Chondrocyte (in vitro differentiated cells): ENCODE results near the gene WDR86. TPM values are rescaled to one million over a fixed set of nuclear protein-coding genes. Genes with fewer than 3 reads are reported as not detected.
A peak's percentile ranks its signal among the peaks of the same experiment; 100 is the strongest.

ENCODE experiments used
- DNase-seq: peaks from one replicate; pipeline ENCODE4 v3.0.0; 2021; ENCODE audit warnings: mixed read lengths, low spot score
- H3K27ac Mint-ChIP-seq: one replicate; pipeline ENCODE4 v1.8.0; 2021; ENCODE audit warnings: mild to moderate bottlenecking, moderate library complexity, mixed read lengths; ENCODE audit not compliant: unreplicated experiment
- H3K27me3 Mint-ChIP-seq: 2 replicates; pipeline ENCODE4 v1.8.0; 2021; ENCODE audit warnings: low read depth, mixed read lengths
- H3K36me3 Mint-ChIP-seq: 2 replicates; pipeline ENCODE4 v1.8.0; 2021; ENCODE audit warnings: low read depth, mixed read lengths
- H3K4me1 Mint-ChIP-seq: 2 replicates; pipeline ENCODE4 v1.8.0; 2021; ENCODE audit warnings: low read depth, mild to moderate bottlenecking, mixed read lengths
- H3K4me3 Mint-ChIP-seq: one replicate; pipeline ENCODE4 v1.8.0; 2021; ENCODE audit warnings: mild to moderate bottlenecking, moderate library complexity, mixed read lengths; ENCODE audit not compliant: unreplicated experiment
- H3K9me3 Mint-ChIP-seq: 2 replicates; pipeline ENCODE4 v1.8.0; 2021; ENCODE audit warnings: low read depth, mixed read lengths
- CTCF ChIP-seq: fragments of 200-600 bp; sonication (generic); IDR thresholded peaks from 2 replicates; pipeline ENCODE4 v1.5.0; 2021; ENCODE audit warnings: antibody characterized with exemption, mild to moderate bottlenecking, moderate library complexity
- total RNA-seq: library from RNA; stranded (reverse); gene quantifications from 3 replicates; pipeline ENCODE4 v1.2.1, GENCODE V29; 2021

Gene WDR86
- total RNA-seq, 1 donor from 2014 or later = not detected

GRCh38 chr7:151342811-151343210 lies 67.0 kb downstream of the WDR86 start:
- H3K27ac Mint-ChIP-seq = no peak overlapping the region

GRCh38 chr7:151342102-151342646 lies 67.7 kb downstream of the WDR86 start:
- no peak for TF ChIP-seq CTCF
- peaks cover 9% of the 10 kb centered on the region for H3K36me3 Mint-ChIP-seq
- no peaks in the 10 kb centered on the region for H3K9me3 Mint-ChIP-seq
- no peaks in the 10 kb centered on the region for H3K27me3 Mint-ChIP-seq
- H3K27ac Mint-ChIP-seq = peak overlapping the region; percentile 41
- H3K4me1 Mint-ChIP-seq = peaks cover 16% of the 10 kb centered on the region
- H3K4me3 Mint-ChIP-seq = peak overlapping the region; percentile 75
- no peak for DNase-seq

More at GRCh38 chr7:151342811-151343210, 67.0 kb downstream of the WDR86 start:
- Mint-ChIP-seq H3K4me3 (peak overlapping the region; percentile 75), H3K36me3 (peaks cover 9% of the 10 kb centered on the region), H3K9me3 (no peaks in the 10 kb centered on the region), H3K27me3 (no peaks in the 10 kb centered on the region), H3K4me1 (peaks cover 16% of the 10 kb centered on the region)
- no peak for DNase-seq
- TF ChIP-seq CTCF = no peak

GRCh38 chr7:151341357-151342101 lies 68.3 kb downstream of the WDR86 start, which contains the start of gene NUB1:
NUB1 (plus strand) TSS chr7:151341812; CDS start chr7:151345350, 3,538 bp downstream.
- Mint-ChIP-seq H3K27ac (peak within 1 kb of the TSS; percentile 41), H3K4me1 (peaks cover 16% of the 10 kb centered on the region), H3K9me3 (no peaks in the 10 kb centered on the region), H3K36me3 (peaks cover 9% of the 10 kb centered on the region), H3K4me3 (peak within 1 kb of the TSS; percentile 75), H3K27me3 (no peaks in the 10 kb centered on the region)
- peak; percentile 13 for TF ChIP-seq CTCF
- DNase-seq = peak; percentile 96

- H3K9me3 Mint-ChIP-seq = no peaks in the 10 kb centered on the region
- H3K4me1 Mint-ChIP-seq = peaks cover 16% of the 10 kb centered on the region
- DNase-seq = no peak
- no peaks in the 10 kb centered on the region for H3K27me3 Mint-ChIP-seq
- no peak for TF ChIP-seq CTCF
- H3K36me3 Mint-ChIP-seq = peaks cover 4% of the 10 kb centered on the region
- peak overlapping the region; percentile 75 for H3K4me3 Mint-ChIP-seq
- no peak overlapping the region for H3K27ac Mint-ChIP-seq
Measured at GRCh38 chr7:151340794-151341356, 69.0 kb downstream of the WDR86 start.

- no peak for TF ChIP-seq CTCF
- DNase-seq = no peak
- peaks cover 1% of the 10 kb centered on the region for H3K36me3 Mint-ChIP-seq
- no peak overlapping the region for H3K4me3 Mint-ChIP-seq
- H3K27ac Mint-ChIP-seq = no peak overlapping the region
- H3K4me1 Mint-ChIP-seq = peaks cover 16% of the 10 kb centered on the region
- peaks cover 4% of the 10 kb centered on the region for H3K27me3 Mint-ChIP-seq
- no peaks in the 10 kb centered on the region for H3K9me3 Mint-ChIP-seq
Measured at GRCh38 chr7:151339651-151340382, 70.0 kb downstream of the WDR86 start.
